LNCAP (cell line): Measurements from ENCODE around the gene EFCAB6.

Experiments
- TF ChIP-seq, protein P1 (sequence below): fragments of 450-650 bp; IDR thresholded peaks from 2 replicates; pipeline ENCODE4 v1.5.1; 2017; ENCODE audit warnings: mild to moderate bottlenecking

Gene EFCAB6

DNA sequence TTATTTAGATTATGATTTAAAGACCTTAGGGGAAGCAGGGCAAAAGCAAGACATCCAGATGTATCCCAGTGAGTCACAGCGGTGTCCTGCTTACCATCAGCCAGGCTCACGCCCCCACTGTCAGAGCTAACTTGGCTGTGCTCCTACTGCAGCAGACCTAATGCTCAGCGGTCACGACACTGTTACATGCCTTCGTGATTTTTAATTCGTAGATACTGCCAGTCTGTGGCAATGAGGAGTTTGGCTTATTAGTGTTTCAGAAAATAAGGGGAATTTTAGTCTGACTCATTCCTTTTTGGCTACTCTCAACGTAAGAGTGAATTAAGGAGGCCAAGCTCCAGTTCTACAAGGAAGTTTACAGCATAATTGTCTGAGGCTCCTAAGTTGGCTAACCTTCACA is 22.7 kb downstream of the EFCAB6 start:
- TF ChIP-seq, protein P1, sequence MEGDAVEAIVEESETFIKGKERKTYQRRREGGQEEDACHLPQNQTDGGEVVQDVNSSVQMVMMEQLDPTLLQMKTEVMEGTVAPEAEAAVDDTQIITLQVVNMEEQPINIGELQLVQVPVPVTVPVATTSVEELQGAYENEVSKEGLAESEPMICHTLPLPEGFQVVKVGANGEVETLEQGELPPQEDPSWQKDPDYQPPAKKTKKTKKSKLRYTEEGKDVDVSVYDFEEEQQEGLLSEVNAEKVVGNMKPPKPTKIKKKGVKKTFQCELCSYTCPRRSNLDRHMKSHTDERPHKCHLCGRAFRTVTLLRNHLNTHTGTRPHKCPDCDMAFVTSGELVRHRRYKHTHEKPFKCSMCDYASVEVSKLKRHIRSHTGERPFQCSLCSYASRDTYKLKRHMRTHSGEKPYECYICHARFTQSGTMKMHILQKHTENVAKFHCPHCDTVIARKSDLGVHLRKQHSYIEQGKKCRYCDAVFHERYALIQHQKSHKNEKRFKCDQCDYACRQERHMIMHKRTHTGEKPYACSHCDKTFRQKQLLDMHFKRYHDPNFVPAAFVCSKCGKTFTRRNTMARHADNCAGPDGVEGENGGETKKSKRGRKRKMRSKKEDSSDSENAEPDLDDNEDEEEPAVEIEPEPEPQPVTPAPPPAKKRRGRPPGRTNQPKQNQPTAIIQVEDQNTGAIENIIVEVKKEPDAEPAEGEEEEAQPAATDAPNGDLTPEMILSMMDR, result no peak

- TF ChIP-seq, protein P1, result no peak
Measured at GRCh38 chr22:43783777-43784176, 28.3 kb downstream of the EFCAB6 start.

DNA sequence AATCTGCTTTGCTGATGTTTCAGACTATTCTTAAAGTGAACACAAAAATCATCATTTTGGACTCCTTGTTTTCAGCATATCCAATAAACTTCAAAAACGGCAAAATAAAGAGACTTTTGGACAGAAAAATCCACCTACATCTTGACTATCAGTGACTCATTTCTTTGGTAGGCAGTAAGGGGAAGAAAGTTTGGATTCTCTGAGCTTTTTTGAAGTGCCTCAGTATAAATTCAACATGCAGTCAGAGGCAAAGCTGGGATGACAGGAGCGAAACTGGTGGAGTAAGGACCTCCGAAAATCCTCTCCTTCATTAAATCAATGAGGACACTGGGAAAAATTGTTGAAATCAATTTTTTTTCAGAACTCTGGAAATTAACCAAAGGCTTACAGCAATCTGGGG is 29.7 kb downstream of the EFCAB6 start:
- TF ChIP-seq, protein P1, result no peak

DNA sequence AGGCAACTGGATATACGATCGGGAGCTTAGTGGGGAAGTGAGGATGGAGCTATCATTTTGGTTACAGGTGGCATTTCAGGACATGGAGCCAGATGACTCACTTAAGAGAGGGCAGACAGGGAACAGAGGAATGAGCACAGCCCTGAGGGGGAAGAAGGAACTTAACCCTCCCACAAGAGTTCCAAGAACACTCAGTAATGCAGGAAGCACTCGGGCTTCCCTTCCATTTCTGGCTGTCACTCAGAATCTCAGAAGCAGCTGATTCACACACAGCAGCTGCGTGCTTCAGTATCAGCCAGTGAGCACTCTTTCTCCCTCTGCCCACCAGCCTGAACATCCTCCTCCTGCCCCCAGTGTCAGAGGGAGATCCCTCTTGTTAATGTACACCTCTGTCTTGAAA is 34.8 kb downstream of the EFCAB6 start:
- TF ChIP-seq, protein P1, result no peak

- TF ChIP-seq, protein P1, result no peak
Measured at GRCh38 chr22:43776081-43776670, 35.9 kb downstream of the EFCAB6 start.

GRCh38 chr22:43774318-43774915 is 37.7 kb downstream of the EFCAB6 start:
- TF ChIP-seq, protein P1, result no peak

DNA sequence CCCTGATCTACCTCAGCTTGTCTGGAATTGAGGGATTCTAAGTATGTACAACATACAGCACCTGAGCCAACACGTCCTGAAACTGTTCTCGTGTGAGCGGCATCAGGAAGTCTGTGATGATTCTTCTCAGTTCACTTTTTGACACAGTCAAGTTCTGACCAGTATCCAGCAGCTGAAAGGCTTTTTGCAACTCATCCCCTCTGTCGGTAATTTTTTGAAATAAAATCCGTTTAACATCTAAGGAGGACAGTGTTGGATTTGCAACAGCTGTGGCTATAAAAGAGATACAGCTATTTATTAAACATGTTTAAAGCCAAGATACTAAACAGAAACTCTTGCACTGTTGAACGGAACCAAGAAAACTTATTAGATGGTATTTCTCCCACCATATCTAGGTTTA is 39.3 kb downstream of the EFCAB6 start:
- TF ChIP-seq, protein P1, result no peak
